Common myeloid progenitor, CD34-positive (primary cell): ENCODE measurements around the gene LRP1B.

Experiments
- CTCF ChIA-PET: fragments of 350-600 bp; sonication (Branson Sonifier 250); formaldehyde crosslinking; loops from one replicate; lab custom pipeline; 2021; ENCODE audit warnings: antibody characterized with exemption; lab: Charles Lee
- POLR2A ChIA-PET: fragments of 350-600 bp; sonication (Branson Sonifier 250); formaldehyde crosslinking; loops from one replicate; lab custom pipeline; 2021; ENCODE audit warnings: antibody characterized with exemption; lab: Charles Lee
- DNase-seq, 3 donors: peaks; one replicate each; pipeline versions ENCODE4 v3.0.0 to v3.0.0-alpha.2; 2013
- H3K27ac ChIP-seq, 2 experiments: 1 replicate in 1 of 2; 2 replicates in 1 of 2; pipeline ENCODE4 v1.7.0; 2013; ENCODE audit warnings: inconsistent platforms in 2 of 2, low read length in 2 of 2, mild to moderate bottlenecking in 2 of 2, low read depth in 1 of 2, moderate library complexity in 1 of 2; ENCODE audit not compliant: severe bottlenecking in 2 of 2, insufficient read depth in 1 of 2, poor library complexity in 1 of 2
- H3K27me3 ChIP-seq, 5 experiments: replicated peaks in 2 of 5; 1 replicate in 3 of 5; 2 replicates in 2 of 5; pipeline versions ENCODE4 v1.6.1 to v1.7.0; 2013; ENCODE audit warnings: low read length in 4 of 5, mild to moderate bottlenecking in 2 of 5, moderate library complexity in 2 of 5, inconsistent platforms in 1 of 5; ENCODE audit not compliant: insufficient read depth in 5 of 5, control insufficient read depth in 4 of 5
- H3K36me3 ChIP-seq, 4 experiments: 1 replicate in 2 of 4; 2 replicates in 2 of 4; pipeline versions ENCODE4 v1.6.1 to v1.7.0; 2013; ENCODE audit warnings: low read length in 3 of 4, control low read depth in 1 of 4, mild to moderate bottlenecking in 1 of 4; ENCODE audit not compliant: control insufficient read depth in 4 of 4, insufficient read depth in 4 of 4
- H3K4me1 ChIP-seq, 4 experiments: 1 replicate in 3 of 4; 2 replicates in 1 of 4; pipeline versions ENCODE4 v1.6.1 to v1.7.1; 2013; ENCODE audit warnings: low read length in 3 of 4, mild to moderate bottlenecking in 3 of 4, control low read depth in 1 of 4, inconsistent platforms in 1 of 4, moderate library complexity in 1 of 4; ENCODE audit not compliant: control insufficient read depth in 4 of 4, insufficient read depth in 4 of 4; ENCODE audit errors: control extremely low read depth in 1 of 4
- H3K4me3 ChIP-seq, 7 experiments: 1 replicate in 4 of 7; 2 replicates in 3 of 7; pipeline versions ENCODE4 v1.5.1 to v1.7.0; 2013; ENCODE audit warnings: mild to moderate bottlenecking in 7 of 7, low read length in 6 of 7, moderate library complexity in 6 of 7, inconsistent platforms in 2 of 7, low read depth in 2 of 7, control low read depth in 1 of 7; ENCODE audit not compliant: insufficient read depth in 4 of 7, control insufficient read depth in 1 of 7; ENCODE audit errors: extremely low read depth in 1 of 7
- H3K9me3 ChIP-seq, 5 experiments: 1 replicate in 4 of 5; 2 replicates in 1 of 5; pipeline versions ENCODE4 v1.6.1 to v1.7.1; 2013; ENCODE audit warnings: low read length in 4 of 5, mild to moderate bottlenecking in 2 of 5, inconsistent platforms in 1 of 5, low read depth in 1 of 5, moderate library complexity in 1 of 5; ENCODE audit not compliant: control insufficient read depth in 4 of 5, insufficient read depth in 2 of 5; ENCODE audit errors: control extremely low read depth in 1 of 5
- WGBS: methylation state at CpG from one replicate; pipeline ENCODE4 v1.1.5; 2013; ENCODE audit not compliant: insufficient coverage; 5-methylcytosine and 5-hydroxymethylcytosine counted together

Gene LRP1B

GRCh38 chr2:141654311-141654710 lies 476.5 kb downstream of the LRP1B start:
- WGBS = 100% methylated on average over 1 of the region's 1 CpG
- H3K27me3 ChIP-seq = no peaks in the 10 kb centered on the region
- CTCF ChIA-PET = no interaction called here
- POLR2A ChIA-PET = no interaction called here
- no peak overlapping the region for H3K4me3 ChIP-seq
- no peak for DNase-seq
- no peak overlapping the region for H3K27ac ChIP-seq
- H3K9me3 ChIP-seq = peaks cover 0 to 1% (median 0%) of the 10 kb centered on the region in 5 experiments
- H3K36me3 ChIP-seq = no peaks in the 10 kb centered on the region
- H3K4me1 ChIP-seq = no peaks in the 10 kb centered on the region

GRCh38 chr2:141653184-141653583 lies 477.6 kb downstream of the LRP1B start:
- no peaks in the 10 kb centered on the region for H3K27me3 ChIP-seq
- H3K4me3 ChIP-seq = no peak overlapping the region
- whole genome bisulfite sequencing = 94% methylated on average over 2 of the region's 2 CpGs
- H3K27ac ChIP-seq = no peak overlapping the region
- POLR2A ChIA-PET = no interaction called here
- CTCF ChIA-PET = no interaction called here
- H3K4me1 ChIP-seq = no peaks in the 10 kb centered on the region
- no peaks in the 10 kb centered on the region for H3K36me3 ChIP-seq
- no peak for DNase-seq
- H3K9me3 ChIP-seq = peaks cover 0 to 1% (median 0%) of the 10 kb centered on the region in 5 experiments

GRCh38 chr2:141652308-141652707 lies 478.5 kb downstream of the LRP1B start:
- no peak for DNase-seq
- no peak overlapping the region for H3K4me3 ChIP-seq
- no peaks in the 10 kb centered on the region for H3K27me3 ChIP-seq
- POLR2A ChIA-PET = no interaction called here
- peaks cover 0 to 1% (median 0%) of the 10 kb centered on the region in 5 experiments for H3K9me3 ChIP-seq
- no peaks in the 10 kb centered on the region for H3K36me3 ChIP-seq
- CTCF ChIA-PET = no interaction called here
- no peak overlapping the region for H3K27ac ChIP-seq
- no peaks in the 10 kb centered on the region for H3K4me1 ChIP-seq

- 80% methylated on average over 1 of the region's 3 CpGs for WGBS
- no peaks in the 10 kb centered on the region for H3K9me3 ChIP-seq
- CTCF ChIA-PET = no interaction called here
- H3K4me1 ChIP-seq = no peaks in the 10 kb centered on the region
- no peaks in the 10 kb centered on the region for H3K36me3 ChIP-seq
- POLR2A ChIA-PET = no interaction called here
- no peak overlapping the region for H3K4me3 ChIP-seq
- no peak overlapping the region for H3K27ac ChIP-seq
- DNase-seq = no peak
- no peaks in the 10 kb centered on the region for H3K27me3 ChIP-seq
Observed at GRCh38 chr2:141647353-141647752, 483.5 kb downstream of the LRP1B start.

- no peaks in the 10 kb centered on the region for H3K36me3 ChIP-seq
- no peak for DNase-seq
- H3K4me1 ChIP-seq = no peaks in the 10 kb centered on the region
- POLR2A ChIA-PET = no interaction called here
- H3K4me3 ChIP-seq = no peak overlapping the region
- no peaks in the 10 kb centered on the region for H3K27me3 ChIP-seq
- no peaks in the 10 kb centered on the region for H3K9me3 ChIP-seq
- no peak overlapping the region for H3K27ac ChIP-seq
- CTCF ChIA-PET = no interaction called here
Observed at GRCh38 chr2:141641462-141641861, 489.4 kb downstream of the LRP1B start.

- Histone ChIP-seq H3K9me3 (no peaks in the 10 kb centered on the region), H3K27ac (no peak overlapping the region), H3K36me3 (no peaks in the 10 kb centered on the region), H3K27me3 (no peaks in the 10 kb centered on the region), H3K4me3 (no peak overlapping the region), H3K4me1 (no peaks in the 10 kb centered on the region)
- DNase-seq = no peak
- ChIA-PET CTCF (no interaction called here), POLR2A (no interaction called here)
- WGBS = 56% methylated on average over 1 of the region's 3 CpGs
Observed at GRCh38 chr2:141639809-141640208, 491.0 kb downstream of the LRP1B start.

- Histone ChIP-seq H3K27me3 (no peaks in the 10 kb centered on the region), H3K9me3 (no peaks in the 10 kb centered on the region), H3K36me3 (no peaks in the 10 kb centered on the region), H3K4me3 (no peak overlapping the region), H3K4me1 (no peaks in the 10 kb centered on the region), H3K27ac (no peak overlapping the region)
- DNase-seq = no peak
- ChIA-PET POLR2A (no interaction called here), CTCF (no interaction called here)
Observed at GRCh38 chr2:141633132-141633531, 497.7 kb downstream of the LRP1B start.
